Stimulated activated CD4-positive, alpha-beta T cell treated with anti-CD3 and anti-CD28 coated beads, Interleukin-2, amount 100 ng/mL, for 48 hours (primary cell): ENCODE measurements around the gene CCDC74A.
"Not testable (repeated sequence)": the region's sequence is repeated elsewhere in the genome, so short reads cannot be mapped to it uniquely, and the experiment has no call there.

Experiments used
- DNase-seq, 2 donors: peaks; one replicate each; pipeline ENCODE4 v3.0.0-alpha.2; 2020

CCDC74A gene

GRCh38 chr2:131529864-131530445 lies 2.3 kb downstream of the CCDC74A start:
- not testable (repeated sequence) for DNase-seq

DNA sequence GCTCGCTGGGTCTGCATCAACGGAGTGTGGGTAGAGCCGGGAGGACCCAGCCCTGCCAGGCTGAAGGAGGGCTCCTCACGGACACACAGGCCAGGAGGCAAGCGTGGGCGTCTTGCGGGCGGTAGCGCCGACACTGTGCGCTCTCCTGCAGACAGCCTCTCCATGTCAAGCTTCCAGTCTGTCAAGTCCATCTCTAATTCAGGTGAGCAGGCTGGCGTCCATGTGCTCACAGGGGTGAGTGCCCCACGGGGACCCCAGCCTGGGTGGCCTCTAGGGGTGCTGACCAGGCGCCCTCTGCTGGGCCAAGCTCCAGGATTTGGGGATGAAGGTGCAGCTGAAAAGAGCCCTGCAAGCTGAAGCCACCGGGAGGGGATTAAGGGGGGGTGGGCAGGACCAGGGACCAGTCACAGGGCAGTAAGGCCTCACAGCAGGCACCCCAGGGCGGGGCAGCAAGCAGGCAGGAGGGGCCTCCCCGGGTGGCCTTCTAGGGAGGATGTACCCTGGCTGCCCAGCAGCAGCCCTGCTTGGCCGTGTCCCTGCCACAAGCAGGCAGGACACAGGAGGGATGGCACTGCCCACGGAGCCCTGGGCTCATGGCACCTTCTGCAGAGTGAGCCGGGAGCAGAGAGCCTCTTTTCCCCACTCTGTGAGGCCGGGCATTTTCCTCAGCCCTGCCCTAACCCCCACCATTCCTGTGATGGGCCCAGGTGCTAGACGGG lies 3.1 kb downstream of the CCDC74A start:
- not testable (repeated sequence) for DNase-seq

- not testable (repeated sequence) for DNase-seq
Measured at GRCh38 chr2:131531547-131532185, 4.0 kb downstream of the CCDC74A start.

DNA sequence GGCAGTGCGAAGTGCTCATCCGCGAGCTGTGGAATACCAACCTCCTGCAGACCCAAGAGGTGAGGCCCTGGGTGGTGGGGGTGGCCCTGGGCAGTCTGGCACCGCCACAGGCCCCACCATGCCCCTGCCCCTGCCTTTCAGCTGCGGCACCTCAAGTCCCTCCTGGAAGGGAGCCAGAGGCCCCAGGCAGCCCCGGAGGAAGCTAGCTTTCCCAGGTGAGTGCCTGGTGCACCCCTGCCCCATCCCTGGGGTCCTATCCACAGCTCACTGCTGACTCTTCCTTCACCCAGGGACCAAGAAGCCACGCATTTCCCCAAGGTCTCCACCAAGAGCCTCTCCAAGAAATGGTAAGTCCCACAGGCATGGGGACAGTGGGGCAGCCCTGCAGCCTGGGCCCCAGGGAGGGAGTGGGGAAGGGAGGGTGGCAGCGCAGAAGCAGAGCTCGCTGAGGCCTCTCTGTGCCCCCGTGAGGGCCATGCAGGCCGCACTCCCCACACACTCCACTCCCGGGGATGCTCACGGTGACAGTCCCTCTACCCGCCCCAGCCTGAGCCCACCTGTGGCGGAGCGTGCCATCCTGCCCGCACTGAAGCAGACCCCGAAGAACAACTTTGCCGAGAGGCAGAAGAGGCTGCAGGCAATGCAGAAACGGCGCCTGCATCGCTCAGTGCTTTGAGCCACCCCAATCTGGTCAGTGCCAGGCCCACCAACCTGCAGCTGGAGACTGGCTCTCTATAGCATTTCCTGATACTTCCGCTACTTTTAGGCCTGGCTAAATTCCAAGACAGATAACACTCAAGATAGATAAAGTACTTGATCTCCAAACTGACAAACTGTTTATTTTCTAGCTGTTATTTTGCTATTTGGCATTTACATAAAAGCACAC lies 5.3 kb downstream of the CCDC74A start:
- not testable (repeated sequence) for DNase-seq

GRCh38 chr2:131533609-131534316 lies 6.1 kb downstream of the CCDC74A start:
- not testable (repeated sequence) for DNase-seq

DNA sequence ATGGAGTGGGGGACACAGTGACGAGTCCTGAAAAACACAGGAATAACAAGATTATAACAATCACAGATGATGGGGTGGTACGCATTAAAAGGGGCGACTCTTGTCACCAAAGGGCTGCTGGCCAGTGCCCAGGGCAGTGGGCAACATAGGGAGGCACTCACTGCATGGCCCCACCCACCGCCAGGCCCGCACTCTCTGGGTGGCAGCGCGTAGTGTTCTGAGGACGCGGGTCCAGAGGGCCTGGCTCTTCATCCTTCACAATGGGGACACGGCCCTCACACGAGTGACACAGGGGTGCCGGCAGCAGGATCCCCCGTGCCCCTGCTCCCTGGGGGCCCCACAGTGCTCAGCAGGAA lies 6.6 kb downstream of the CCDC74A start:
- DNase-seq = not testable (repeated sequence)

DNA sequence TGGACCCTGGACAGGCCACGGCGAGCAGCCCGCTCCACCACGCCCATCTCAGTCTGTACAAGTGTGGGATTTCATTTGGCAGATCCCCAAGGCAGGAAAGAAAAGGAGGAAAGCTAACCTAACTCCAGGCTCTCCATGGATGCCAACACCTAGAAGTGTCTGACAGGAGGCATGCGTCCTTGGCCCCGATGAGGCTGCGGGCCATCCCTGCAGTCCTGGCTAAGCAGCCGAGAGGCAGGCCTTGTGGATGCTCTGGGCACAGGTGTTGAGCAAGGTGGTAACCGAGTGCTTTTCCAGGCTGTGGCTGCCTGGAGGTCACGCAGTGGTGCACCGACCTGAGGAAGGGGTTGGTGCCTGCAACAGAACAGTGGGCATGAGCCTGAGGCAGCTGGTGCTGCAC lies 7.3 kb downstream of the CCDC74A start:
- DNase-seq = not testable (repeated sequence)

DNA sequence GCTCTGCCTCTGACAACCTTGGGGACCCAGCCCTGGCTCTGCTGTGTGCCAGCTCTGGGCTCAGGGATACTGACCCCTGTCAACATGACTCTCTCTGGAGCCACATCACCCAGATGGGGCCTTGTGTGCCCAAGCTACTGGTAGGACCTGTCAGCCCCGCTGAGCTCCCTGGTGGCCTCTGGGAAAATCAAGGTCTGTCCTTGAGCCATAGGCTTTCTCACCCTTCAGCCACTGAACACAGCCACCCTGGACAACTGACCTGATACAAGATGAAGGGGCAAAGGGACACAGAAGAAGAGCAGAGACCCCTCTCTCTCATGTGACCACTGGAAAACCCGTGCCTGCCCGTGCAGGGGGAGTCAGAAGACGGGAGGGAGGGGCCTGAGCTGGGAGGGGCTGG lies 7.8 kb downstream of the CCDC74A start:
- no peak for DNase-seq

DNA sequence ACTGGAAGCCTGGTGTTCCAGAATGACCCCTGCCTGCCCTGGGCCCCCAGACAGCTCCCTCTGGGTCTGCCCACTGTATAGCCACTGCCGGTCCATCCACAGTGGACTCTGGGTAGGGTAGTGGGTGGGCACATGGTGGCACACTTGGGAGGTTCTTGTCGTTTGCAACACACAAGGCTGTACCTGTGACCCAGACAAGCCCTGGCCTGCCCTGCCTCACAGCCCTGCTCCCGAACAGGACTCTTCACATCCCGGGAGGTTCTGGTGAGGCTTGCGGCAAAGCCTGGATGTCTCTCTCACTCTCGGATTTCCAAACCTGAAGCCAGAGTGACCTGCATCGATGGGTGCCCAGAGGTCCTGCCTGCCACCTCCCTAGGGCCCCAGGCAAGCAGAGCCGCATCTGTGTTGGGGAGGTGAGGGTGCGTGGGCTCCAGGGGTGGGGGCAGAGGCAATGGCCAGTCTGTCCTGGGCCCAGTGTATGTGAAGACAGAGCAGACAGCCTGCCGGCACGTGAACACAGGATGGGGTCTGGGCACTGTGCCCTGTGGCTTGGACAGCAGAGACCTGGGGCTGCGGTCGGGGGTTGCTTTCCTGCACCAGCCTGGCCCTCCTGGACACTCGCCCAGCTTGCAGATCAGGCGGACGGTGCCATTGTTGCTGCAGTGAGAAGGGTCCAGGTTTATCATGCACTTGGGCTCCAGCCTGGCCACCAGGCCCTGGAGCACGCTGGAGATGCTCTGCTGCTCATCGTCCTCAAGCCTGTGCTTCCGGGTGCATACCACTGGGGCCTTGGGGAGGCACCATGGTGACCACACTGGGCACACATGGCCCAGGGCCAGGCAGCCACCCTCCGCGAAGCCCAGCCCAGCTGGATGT lies 8.5 kb downstream of the CCDC74A start:
- DNase-seq = not testable (repeated sequence)

GRCh38 chr2:131536841-131537240 lies 9.2 kb downstream of the CCDC74A start:
- not testable (repeated sequence) for DNase-seq

DNA sequence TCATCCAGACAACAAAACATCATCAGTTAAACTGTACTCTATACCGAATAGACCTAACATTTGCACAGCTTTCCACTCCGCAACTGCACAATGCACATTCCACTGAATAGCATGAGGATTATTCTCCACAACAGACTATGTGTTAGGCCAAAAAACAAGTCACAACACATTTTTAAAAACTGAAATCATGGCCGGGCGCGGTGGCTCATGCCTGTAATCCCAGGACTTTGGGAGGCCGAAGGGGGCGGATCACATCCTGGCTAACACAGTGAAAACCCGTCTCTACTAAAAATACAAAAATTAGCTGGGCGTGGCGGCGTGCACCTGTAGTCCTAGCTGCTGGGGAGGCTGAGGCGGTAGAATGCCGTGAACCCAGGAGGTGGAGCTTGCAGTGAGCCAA lies 11.2 kb downstream of the CCDC74A start:
- not testable (repeated sequence) for DNase-seq

- no peak for DNase-seq
Measured at GRCh38 chr2:131542438-131543384, 15.0 kb downstream of the CCDC74A start.

DNA sequence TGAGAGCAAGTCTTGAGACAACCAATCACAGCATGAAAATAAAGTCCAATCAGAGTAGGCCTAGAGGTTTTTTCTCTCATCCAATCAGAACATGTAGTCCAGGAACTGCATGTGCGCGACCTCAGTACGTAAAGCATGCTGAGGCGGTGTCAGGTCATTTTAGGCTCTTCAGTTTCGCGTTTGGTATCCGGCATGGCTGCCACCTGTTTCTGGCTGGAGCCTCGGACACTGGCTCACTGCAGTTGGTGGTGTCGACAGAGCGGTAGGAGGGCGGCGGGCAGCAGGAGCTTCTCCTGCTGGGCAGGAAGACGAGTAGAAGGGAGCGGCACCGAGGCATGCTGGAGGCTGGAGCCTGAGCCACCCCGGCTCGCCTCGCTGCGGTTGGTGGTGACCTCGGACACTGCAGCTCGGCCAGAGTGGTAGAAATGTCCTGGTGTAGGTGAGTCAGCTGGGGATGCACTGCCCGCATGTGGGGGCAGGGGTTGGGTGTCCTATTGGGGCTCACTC lies 15.8 kb downstream of the CCDC74A start:
- DNase-seq = no peak

DNA sequence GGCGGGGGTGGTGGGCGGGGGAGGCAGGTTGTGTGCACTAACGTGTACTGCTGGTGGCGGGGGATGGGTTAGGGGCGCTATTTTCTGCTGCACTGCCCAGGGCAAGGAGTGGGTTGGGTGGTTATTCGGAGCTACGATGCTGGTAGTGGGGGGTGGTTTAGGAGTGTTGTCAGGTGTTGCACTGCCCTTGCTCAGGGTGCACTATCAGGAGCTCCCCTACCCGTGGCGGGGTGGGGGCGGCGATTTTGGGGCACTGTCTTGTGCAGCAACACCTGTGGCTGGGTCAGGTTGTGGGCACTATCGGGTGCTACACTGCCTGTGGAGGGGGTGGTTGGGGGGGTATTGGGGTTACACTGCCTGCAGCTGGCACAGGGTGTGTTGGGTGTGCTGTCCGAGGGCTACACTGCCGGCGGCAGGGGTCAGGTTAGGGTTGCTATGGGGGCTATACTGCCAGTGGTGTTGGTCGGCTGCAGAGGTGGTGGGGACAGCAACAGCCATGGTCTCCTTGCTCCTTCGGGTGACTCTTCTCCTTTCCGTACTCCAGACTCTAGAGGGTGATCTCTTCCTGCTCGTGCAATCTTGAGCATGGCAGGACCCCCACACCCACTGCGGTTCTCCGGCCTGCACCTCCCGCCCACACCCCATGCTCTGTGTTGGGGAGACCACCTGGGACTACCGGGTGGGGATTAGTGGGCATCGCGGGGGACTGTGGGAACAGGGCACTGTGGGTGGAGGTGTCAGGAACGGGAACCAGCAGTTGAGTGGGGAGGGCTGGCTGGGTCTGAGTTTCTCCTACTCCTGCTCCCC lies 16.5 kb downstream of the CCDC74A start:
- not testable (repeated sequence) for DNase-seq

DNA sequence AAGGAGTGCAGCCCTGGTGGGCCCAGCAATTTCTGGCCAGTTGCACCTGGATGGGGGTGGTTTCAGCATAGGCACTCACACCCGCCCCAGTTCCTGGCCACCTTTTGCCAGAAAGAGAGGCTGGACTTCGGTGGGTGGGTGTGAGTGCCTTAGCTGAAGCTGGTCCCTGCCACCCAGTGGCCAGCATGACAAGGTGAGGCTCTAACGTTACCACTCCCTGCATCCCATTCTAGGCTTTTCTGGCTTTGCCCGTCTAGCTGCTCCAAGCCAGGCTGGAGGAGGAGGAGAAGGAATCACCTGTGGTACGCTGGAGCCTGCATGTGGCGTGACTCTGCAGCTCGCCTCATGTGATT lies 17.1 kb downstream of the CCDC74A start:
- DNase-seq = not testable (repeated sequence)

DNA sequence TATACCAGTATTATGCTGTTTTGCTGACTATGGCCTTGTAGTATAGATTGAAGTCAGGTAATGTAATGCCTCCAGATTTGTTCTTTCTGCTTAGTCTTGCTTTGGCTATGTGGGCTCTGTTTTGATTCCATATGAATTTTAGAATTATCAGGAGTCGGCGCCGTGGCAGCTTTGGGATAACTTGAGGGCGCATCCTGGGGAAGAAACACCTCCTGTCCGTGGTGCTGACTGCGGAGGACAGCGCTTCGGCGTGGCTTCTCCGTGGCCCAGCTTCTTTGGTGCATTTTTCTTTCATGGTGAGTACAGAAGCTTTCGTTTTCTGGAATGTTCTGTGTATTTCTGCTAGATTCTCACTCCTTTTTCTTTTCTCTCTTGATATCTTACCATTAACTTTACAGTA lies 25.2 kb downstream of the CCDC74A start:
- no peak for DNase-seq

DNA sequence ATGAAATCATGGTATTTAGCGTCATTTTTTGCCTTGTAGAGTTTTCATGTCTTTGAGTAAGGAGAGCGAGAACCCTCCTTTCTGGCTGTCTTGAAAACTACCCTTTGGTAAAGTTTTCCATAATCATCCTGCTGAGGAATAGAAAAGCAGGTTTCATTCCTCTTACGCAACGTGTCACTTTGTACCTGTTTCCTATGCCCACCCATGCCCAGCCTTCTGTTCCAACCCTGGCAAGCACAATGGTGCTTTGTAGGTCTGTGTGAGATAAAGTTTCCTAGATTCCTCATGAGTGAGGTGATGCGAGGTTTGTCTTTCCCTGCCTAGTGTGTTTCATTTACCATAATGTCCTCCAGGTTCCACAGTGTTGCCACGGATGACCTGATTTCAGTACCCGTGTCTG lies 29.3 kb downstream of the CCDC74A start:
- DNase-seq = no peak

DNA sequence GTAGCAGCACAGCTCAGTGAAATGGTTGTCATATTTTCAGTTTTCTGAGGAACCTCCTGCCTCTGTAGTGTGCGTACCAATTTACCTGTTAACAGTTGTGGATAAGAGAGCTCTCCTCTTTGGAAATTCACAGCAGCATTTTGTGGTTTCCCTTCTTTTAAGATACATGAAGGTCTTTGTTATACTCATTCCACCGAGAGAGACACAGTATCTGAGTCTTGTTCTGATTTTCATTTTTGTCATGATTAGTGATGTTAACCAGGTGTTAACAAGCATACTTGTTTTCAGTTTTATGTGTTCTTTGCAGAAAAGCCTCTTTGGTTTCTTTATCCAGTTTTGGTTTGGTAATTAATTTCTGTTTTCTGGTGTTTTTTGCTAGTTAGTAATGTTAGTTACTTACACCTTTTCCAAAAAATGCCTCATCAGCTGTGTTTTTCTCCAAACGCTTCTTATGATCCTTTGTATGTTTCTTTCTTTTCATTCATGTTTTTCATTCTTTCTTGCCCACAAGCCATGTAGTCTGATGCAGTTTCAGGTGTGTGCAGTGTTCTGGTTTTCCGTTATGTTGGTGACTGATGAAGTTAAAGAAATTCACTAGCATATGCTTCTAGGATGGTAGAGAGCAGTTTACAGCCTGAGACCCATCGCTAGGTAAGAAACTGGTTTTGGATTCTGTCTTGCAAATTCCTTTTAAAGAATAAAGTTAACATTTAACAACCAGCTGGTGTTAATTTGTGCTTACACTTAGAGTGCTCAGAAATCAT lies 30.1 kb downstream of the CCDC74A start:
- DNase-seq = no peak

DNA sequence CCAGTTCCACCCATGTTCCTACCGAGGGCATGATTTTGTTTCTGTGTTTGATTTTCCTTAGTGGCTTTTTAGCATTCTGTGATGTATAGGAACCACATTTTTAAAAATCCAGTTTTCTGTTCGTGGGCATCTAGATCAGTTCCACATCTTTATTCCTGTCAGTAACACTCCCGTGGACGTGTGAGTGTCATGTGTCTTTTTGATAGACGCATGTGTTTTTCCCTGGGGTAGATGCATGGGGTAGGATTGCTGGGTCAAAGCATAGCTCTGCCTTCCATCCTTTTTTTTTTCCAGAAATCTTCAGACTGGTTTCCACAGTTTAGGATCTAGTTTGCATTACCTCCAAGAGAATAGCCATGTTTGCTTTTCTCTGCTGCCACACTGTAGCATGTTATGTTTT lies 38.7 kb downstream of the CCDC74A start:
- no peak for DNase-seq
